Liver (tissue), 9 donors: ENCODE data around the gene ILF2. TPM values are rescaled to one million over a fixed set of nuclear protein-coding genes. Genes with fewer than 3 reads are reported as not detected.

Source experiments
- DNase-seq: peaks from one replicate; pipeline ENCODE4 v3.0.0-alpha.2; 2017; ENCODE audit warnings: low spot score
- H3K27ac ChIP-seq, 2 donors: one replicate each; pipeline ENCODE4 v1.7.0; 2013; ENCODE audit warnings: inconsistent platforms in 2 of 2, low read length in 2 of 2, control low read depth in 1 of 2, low read depth in 1 of 2, mild to moderate bottlenecking in 1 of 2
- H3K27me3 ChIP-seq, 4 donors: one replicate each; pipeline versions ENCODE4 v1.6.1 to v1.7.0; 2013; ENCODE audit warnings: low read length in 3 of 4, inconsistent platforms in 1 of 4, mild to moderate bottlenecking in 1 of 4, moderate library complexity in 1 of 4; ENCODE audit not compliant: control insufficient read depth in 4 of 4, insufficient read depth in 4 of 4
- H3K36me3 ChIP-seq, 4 donors: one replicate each; pipeline versions ENCODE4 v1.6.1 to v1.7.0; 2013; ENCODE audit warnings: low read length in 3 of 4, mild to moderate bottlenecking in 3 of 4, low read depth in 1 of 4, moderate library complexity in 1 of 4; ENCODE audit not compliant: control insufficient read depth in 4 of 4, insufficient read depth in 3 of 4
- H3K4me1 ChIP-seq, 4 donors: one replicate each; pipeline versions ENCODE4 v1.6.1 to v1.7.0; 2013; ENCODE audit warnings: low read length in 3 of 4, mild to moderate bottlenecking in 3 of 4, moderate library complexity in 1 of 4; ENCODE audit not compliant: control insufficient read depth in 4 of 4, insufficient read depth in 4 of 4
- H3K4me3 ChIP-seq, 3 donors: one replicate each; pipeline versions ENCODE4 v1.6.1 to v1.7.0; 2013; ENCODE audit warnings: low read length in 3 of 3, control low read depth in 1 of 3, low read depth in 1 of 3, mild to moderate bottlenecking in 1 of 3
- H3K9ac ChIP-seq, 2 donors: one replicate each; pipeline ENCODE4 v1.7.0; 2013; ENCODE audit warnings: low read length in 2 of 2, mild to moderate bottlenecking in 2 of 2, moderate library complexity in 2 of 2, control low read depth in 1 of 2, low read depth in 1 of 2
- H3K9me3 ChIP-seq, 4 donors: one replicate each; pipeline versions ENCODE4 v1.6.1 to v1.7.0; 2013; ENCODE audit warnings: low read length in 3 of 4; ENCODE audit not compliant: control insufficient read depth in 4 of 4
- ATF3 ChIP-seq: IDR thresholded peaks from 2 replicates; pipeline ENCODE4 v1.6.1; 2016; ENCODE audit warnings: antibody characterized with exemption
- CTCF ChIP-seq: fragments of 150-350 bp; IDR thresholded peaks from 2 replicates; pipeline ENCODE4 v1.5.1; 2017; ENCODE audit warnings: improper control_type of control experiment, low read depth, low read length; ENCODE audit not compliant: missing input control
- EGR1 ChIP-seq, 2 donors: IDR thresholded peaks; 2 replicates each; pipeline ENCODE4 v1.6.1; 2016 to 2018; ENCODE audit warnings: antibody characterized with exemption in 2 of 2, low read depth in 2 of 2
- FOXA2 ChIP-seq: IDR thresholded peaks from 2 replicates; pipeline ENCODE4 v1.6.1; 2016; ENCODE audit warnings: antibody characterized with exemption
- HNF4A ChIP-seq, 2 donors: conservative IDR thresholded peaks; 2 replicates each; pipeline ENCODE4 v1.6.1; 2016; ENCODE audit warnings: antibody characterized with exemption in 2 of 2, mild to moderate bottlenecking in 2 of 2
- HNF4G ChIP-seq: IDR thresholded peaks from 2 replicates; pipeline ENCODE4 v1.6.1; 2016; ENCODE audit warnings: antibody characterized with exemption
- MAX ChIP-seq: IDR thresholded peaks from 2 replicates; pipeline ENCODE4 v1.6.1; 2016; ENCODE audit warnings: antibody characterized with exemption
- NR2F2 ChIP-seq: IDR thresholded peaks from 2 replicates; pipeline ENCODE4 v1.6.1; 2016; ENCODE audit warnings: antibody characterized with exemption
- RAD21 ChIP-seq, 2 donors: IDR thresholded peaks; 2 replicates each; pipeline ENCODE4 v1.6.1; 2016; ENCODE audit warnings: antibody characterized with exemption in 2 of 2, mild to moderate bottlenecking in 2 of 2
- REST ChIP-seq: IDR thresholded peaks from 2 replicates; pipeline ENCODE4 v1.6.1; 2016; ENCODE audit warnings: antibody characterized with exemption, mild to moderate bottlenecking
- RXRA ChIP-seq, 2 donors: IDR thresholded peaks; 2 replicates each; pipeline ENCODE4 v1.6.1; 2017 to 2018; ENCODE audit warnings: antibody characterized with exemption in 2 of 2, mild to moderate bottlenecking in 1 of 2
- SP1 ChIP-seq: IDR thresholded peaks from 2 replicates; pipeline ENCODE4 v1.6.1; 2018; ENCODE audit warnings: antibody characterized with exemption, mild to moderate bottlenecking
- TAF1 ChIP-seq: conservative IDR thresholded peaks from 2 replicates; pipeline ENCODE4 v1.6.1; 2016; ENCODE audit warnings: antibody characterized with exemption, mild to moderate bottlenecking
- YY1 ChIP-seq: IDR thresholded peaks from 2 replicates; pipeline ENCODE4 v1.6.1; 2016; ENCODE audit warnings: antibody characterized with exemption, mild to moderate bottlenecking
- ZBTB33 ChIP-seq: IDR thresholded peaks from 2 replicates; pipeline ENCODE4 v1.6.1; 2016; ENCODE audit warnings: antibody characterized with exemption
- WGBS: extraction: QIAGEN DNeasy Blood & Tissue Kit; methylation state at CpG from one replicate; pipeline ENCODE4 v1.1.7; 2013; 5-methylcytosine and 5-hydroxymethylcytosine counted together
- polyA plus RNA-seq, 2 donors: library from polyadenylated mRNA; stranded (reverse) in 1 of 2; unstranded in 1 of 2; fragments of 200-250 nt in 1 of 2; fragments of >200 nt in 1 of 2; fragmentation: Nextera tagmentation in 1 of 2; extraction: Ambion mirVana in 1 of 2; gene quantifications; one replicate each; pipeline versions ENCODE4 v1.2.1 to v1.2.3, GENCODE V29; 2013 to 2015
- total RNA-seq, 2 donors: library from RNA; depleted of rRNA; stranded (reverse); fragments of >200 nt; gene quantifications; one replicate each; pipeline ENCODE4 v1.2.3, GENCODE V29; 2014
- donor health status: healthy.
- donor health status: healthy.
- donor health status: healthy.
- donor health status: healthy.
- donor health status: healthy.

The ILF2 gene
- total and polyA plus RNA-seq, 4 donors: 28.7 to 84.2 (median 51.5) TPM

- no peaks in the 10 kb centered on the region for H3K9me3 ChIP-seq
- DNase-seq: no peak
- TF ChIP-seq MAX: no peak
- no peak for TF ChIP-seq TAF1
- no peak for TF ChIP-seq NR2F2
- TF ChIP-seq ZBTB33: no peak
- no peak for TF ChIP-seq SP1
- TF ChIP-seq REST: no peak
- TF ChIP-seq FOXA2: no peak
- H3K4me1 ChIP-seq: peaks cover 16 to 46% (median 31%) of the 10 kb centered on the region in 4 donors
- H3K9ac ChIP-seq: no peak overlapping the region
- WGBS: 96% methylated on average over 2 of the region's 2 CpGs
- H3K27me3 ChIP-seq: no peaks in the 10 kb centered on the region
- no peaks in the 10 kb centered on the region for H3K36me3 ChIP-seq
- H3K4me3 ChIP-seq: no peak overlapping the region
- no peak overlapping the region for H3K27ac ChIP-seq
These were observed 55.4 kb downstream of the ILF2 start for GRCh38 chr1:153615406-153615805.

GRCh38 chr1:153614906-153615305 lies 55.9 kb downstream of the ILF2 start:
- no peaks in the 10 kb centered on the region for H3K36me3 ChIP-seq
- H3K27me3 ChIP-seq: no peaks in the 10 kb centered on the region
- DNase-seq: no peak
- no peak overlapping the region for H3K9ac ChIP-seq
- TF ChIP-seq EGR1 (IDR thresholded peaks at IDR 0.05; ENCODE audit: low read depth in 2 of 2) (no peak), RXRA (IDR thresholded peaks at IDR 0.05) (no peak), YY1 (no peak), HNF4A (conservative IDR thresholded peaks at IDR 0.05) (no peak), ATF3 (no peak), CTCF (no peak), RAD21 (IDR thresholded peaks at IDR 0.05) (no peak), MAX (no peak), REST (no peak), TAF1 (no peak), SP1 (no peak), HNF4G (no peak)
- no peak overlapping the region for H3K27ac ChIP-seq
- 95% methylated on average over 7 of the region's 7 CpGs for WGBS
- no peaks in the 10 kb centered on the region for H3K9me3 ChIP-seq
- no peak overlapping the region for H3K4me3 ChIP-seq
- peaks cover 19 to 51% (median 34%) of the 10 kb centered on the region in 4 donors for H3K4me1 ChIP-seq
